Subcutaneous abdominal adipose tissue (tissue), 5 donors: ENCODE measurements around the gene IER5L.

Source experiments
- H3K27ac ChIP-seq: one replicate; pipeline ENCODE4 v1.7.0; 2013; ENCODE audit warnings: low read depth, mild to moderate bottlenecking, inconsistent platforms, low read length, moderate library complexity
- H3K27me3 ChIP-seq, 5 donors: one replicate each; pipeline ENCODE4 v1.7.0; 2013; ENCODE audit warnings: low read length in 5 of 5, inconsistent platforms in 1 of 5; ENCODE audit not compliant: control insufficient read depth in 5 of 5, insufficient read depth in 4 of 5
- H3K36me3 ChIP-seq, 5 donors: one replicate each; pipeline ENCODE4 v1.7.0; 2013; ENCODE audit warnings: low read length in 5 of 5; ENCODE audit not compliant: control insufficient read depth in 5 of 5, insufficient read depth in 5 of 5
- H3K4me1 ChIP-seq, 5 donors: one replicate each; pipeline ENCODE4 v1.7.0; 2013; ENCODE audit warnings: low read length in 5 of 5, mild to moderate bottlenecking in 3 of 5, moderate library complexity in 1 of 5; ENCODE audit not compliant: control insufficient read depth in 5 of 5, insufficient read depth in 5 of 5
- H3K4me3 ChIP-seq, 5 donors: one replicate each; pipeline ENCODE4 v1.7.0; 2013; ENCODE audit warnings: low read length in 5 of 5, low read depth in 1 of 5
- H3K9ac ChIP-seq, 5 donors: one replicate each; pipeline ENCODE4 v1.7.0; 2013; ENCODE audit warnings: low read length in 5 of 5, mild to moderate bottlenecking in 4 of 5, moderate library complexity in 3 of 5
- H3K9me3 ChIP-seq, 5 donors: one replicate each; pipeline ENCODE4 v1.7.0; 2013; ENCODE audit warnings: low read length in 5 of 5; ENCODE audit not compliant: control insufficient read depth in 5 of 5
- donor health status: healthy.
- donor health status: healthy.
- donor health status: healthy.
- donor health status: healthy.
- donor health status: healthy.

Gene IER5L

GRCh38 chr9:129184596-129185122 lies 6.6 kb upstream of the IER5L start:
- no peak overlapping the region for H3K4me3 ChIP-seq
- peaks cover 0 to 4% (median 3%) of the 10 kb centered on the region in 5 donors for H3K9me3 ChIP-seq
- H3K4me1 ChIP-seq, result peaks cover 0 to 12% (median 3%) of the 10 kb centered on the region in 5 donors
- H3K36me3 ChIP-seq, result no peaks in the 10 kb centered on the region
- no peak overlapping the region for H3K27ac ChIP-seq
- H3K27me3 ChIP-seq, result peaks cover 0 to 3% (median 0%) of the 10 kb centered on the region in 5 donors
- no peak overlapping the region for H3K9ac ChIP-seq

GRCh38 chr9:129184219-129184524 lies 6.1 kb upstream of the IER5L start:
- Histone ChIP-seq H3K27ac (no peak overlapping the region), H3K27me3 (peaks cover 0 to 3% (median 0%) of the 10 kb centered on the region in 5 donors), H3K4me1 (peaks cover 0 to 12% (median 3%) of the 10 kb centered on the region in 5 donors), H3K9me3 (peaks cover 0 to 4% (median 3%) of the 10 kb centered on the region in 5 donors), H3K9ac (no peak overlapping the region), H3K36me3 (no peaks in the 10 kb centered on the region), H3K4me3 (no peak overlapping the region)

- Histone ChIP-seq H3K36me3 (no peaks in the 10 kb centered on the region), H3K27me3 (peaks cover 0 to 7% (median 0%) of the 10 kb centered on the region in 5 donors), H3K9ac (no peak overlapping the region), H3K27ac (no peak overlapping the region), H3K4me1 (peaks cover 0 to 17% (median 3%) of the 10 kb centered on the region in 5 donors), H3K4me3 (no peak overlapping the region), H3K9me3 (peaks cover 0 to 4% (median 3%) of the 10 kb centered on the region in 5 donors)
These were observed 5.6 kb upstream of the IER5L start for GRCh38 chr9:129183495-129184218.

GRCh38 chr9:129182625-129183494 lies 4.8 kb upstream of the IER5L start:
- peaks cover 0 to 4% (median 3%) of the 10 kb centered on the region in 5 donors for H3K9me3 ChIP-seq
- peaks cover 0 to 7% (median 0%) of the 10 kb centered on the region in 5 donors for H3K27me3 ChIP-seq
- peaks cover 0 to 23% (median 10%) of the 10 kb centered on the region in 5 donors for H3K4me1 ChIP-seq
- no peaks in the 10 kb centered on the region for H3K36me3 ChIP-seq
- no peak overlapping the region for H3K4me3 ChIP-seq
- H3K9ac ChIP-seq, result no peak overlapping the region
- H3K27ac ChIP-seq, result no peak overlapping the region

GRCh38 chr9:129182122-129182521 lies 4.1 kb upstream of the IER5L start:
- Histone ChIP-seq H3K9ac (no peak overlapping the region), H3K36me3 (no peaks in the 10 kb centered on the region), H3K9me3 (peaks cover 0 to 2% (median 2%) of the 10 kb centered on the region in 5 donors), H3K27me3 (peaks cover 0 to 7% (median 0%) of the 10 kb centered on the region in 5 donors), H3K4me1 (peaks cover 0 to 27% (median 13%) of the 10 kb centered on the region in 5 donors), H3K27ac (no peak overlapping the region), H3K4me3 (no peak overlapping the region)

- no peak overlapping the region for H3K27ac ChIP-seq
- H3K27me3 ChIP-seq, result peaks cover 0 to 7% (median 0%) of the 10 kb centered on the region in 5 donors
- H3K4me1 ChIP-seq, result peaks cover 0 to 35% (median 20%) of the 10 kb centered on the region in 5 donors
- H3K9ac ChIP-seq, result no peak overlapping the region
- no peaks in the 10 kb centered on the region for H3K36me3 ChIP-seq
- H3K9me3 ChIP-seq, result no peaks in the 10 kb centered on the region
- no peak overlapping the region for H3K4me3 ChIP-seq
These were observed 3.2 kb upstream of the IER5L start for GRCh38 chr9:129181246-129181645.

- H3K4me1 ChIP-seq, result peaks cover 0 to 60% (median 42%) of the 10 kb centered on the region in 5 donors
- no peak overlapping the region for H3K27ac ChIP-seq
- peak overlapping the region in 2 of 5 donors; percentile 28 to 40 for H3K9ac ChIP-seq
- H3K27me3 ChIP-seq, result peaks cover 0 to 5% (median 0%) of the 10 kb centered on the region in 5 donors
- H3K9me3 ChIP-seq, result no peaks in the 10 kb centered on the region
- H3K4me3 ChIP-seq, result peak overlapping the region in 3 of 5 donors; percentile 86 to 98 (median 96)
- no peaks in the 10 kb centered on the region for H3K36me3 ChIP-seq
These were observed 714 bp upstream of the IER5L start for GRCh38 chr9:129178568-129179382.

GRCh38 chr9:129177443-129177790 lies 644 bp downstream of the IER5L start:
- H3K4me3 ChIP-seq, result peak overlapping the region in 4 of 5 donors; percentile 85 to 98 (median 91)
- peaks cover 0 to 62% (median 49%) of the 10 kb centered on the region in 5 donors for H3K4me1 ChIP-seq
- H3K9me3 ChIP-seq, result no peaks in the 10 kb centered on the region
- no peak overlapping the region for H3K27ac ChIP-seq
- H3K9ac ChIP-seq, result peak overlapping the region in 3 of 5 donors; percentile 40 to 79 (median 64)
- H3K36me3 ChIP-seq, result no peaks in the 10 kb centered on the region
- H3K27me3 ChIP-seq, result peaks cover 0 to 12% (median 4%) of the 10 kb centered on the region in 5 donors

GRCh38 chr9:129176701-129177442 lies 1.2 kb downstream of the IER5L start:
- Histone ChIP-seq H3K9ac (peak overlapping the region in 4 of 5 donors; percentile 66 to 77 (median 74)), H3K9me3 (no peaks in the 10 kb centered on the region), H3K27me3 (peaks cover 0 to 12% (median 4%) of the 10 kb centered on the region in 5 donors), H3K27ac (peak overlapping the region; percentile 90), H3K4me3 (peak overlapping the region; percentile 44 to 96 (median 82)), H3K36me3 (no peaks in the 10 kb centered on the region), H3K4me1 (peaks cover 0 to 60% (median 49%) of the 10 kb centered on the region in 5 donors)
